Gastrocnemius medialis (tissue), 4 donors: ENCODE results near the gene SMIM9.

ENCODE experiments used
- POLR2A ChIP-seq, 2 donors: fragments of 450-650 bp; IDR thresholded peaks; one replicate each; pipeline ENCODE4 v1.6.1; 2017; ENCODE audit warnings: antibody characterized with exemption in 2 of 2, mild to moderate bottlenecking in 2 of 2, moderate library complexity in 2 of 2
- TF ChIP-seq, protein P1 (sequence below), 5 experiments: fragments of 450-650 bp in 3 of 5; fragments of 200-600 bp in 2 of 5; sonication (generic) in 2 of 5; IDR thresholded peaks in 4 of 5; conservative IDR thresholded peaks in 1 of 5; 1 replicate in 4 of 5; 2 replicates in 1 of 5; pipeline ENCODE4 v1.5.1; 2016 to 2019; ENCODE audit warnings: antibody characterized with exemption in 5 of 5, mild to moderate bottlenecking in 3 of 5, moderate library complexity in 3 of 5

DNA sequence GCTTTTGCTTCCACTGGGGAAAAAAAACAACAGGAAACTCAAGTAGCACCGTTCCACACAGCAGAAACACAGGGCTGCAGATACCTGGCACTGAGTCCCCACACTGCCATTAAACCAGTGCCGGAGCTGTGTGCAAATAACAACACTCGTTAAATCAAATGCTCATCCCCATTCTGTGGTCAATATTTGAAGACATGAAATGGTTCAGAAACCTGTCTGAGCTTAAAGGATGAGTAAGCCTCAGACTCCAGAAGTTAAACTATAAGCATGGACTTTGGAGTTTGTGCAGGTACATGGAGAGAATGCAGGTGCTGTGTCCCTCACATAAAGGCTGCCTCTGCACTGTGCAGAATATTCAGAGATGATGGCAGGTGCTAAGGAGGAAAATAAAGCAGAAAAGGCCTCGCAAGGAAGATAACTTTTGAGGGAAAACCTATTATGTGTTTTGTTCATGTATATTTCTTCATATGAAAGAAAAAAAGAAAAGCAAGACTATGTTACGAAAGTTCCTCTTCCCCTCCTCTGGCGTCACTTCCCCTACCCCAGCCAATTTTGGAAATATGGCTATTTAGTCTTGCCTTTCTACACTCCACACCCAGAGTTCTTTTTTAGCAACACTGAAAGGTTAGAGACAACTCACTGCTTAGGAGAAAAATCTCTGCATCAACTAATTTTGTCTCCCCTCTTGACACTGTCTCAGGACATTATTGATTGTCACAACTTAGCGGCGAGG lies 33.8 kb downstream of the SMIM9 start:
- TF ChIP-seq, protein P1, sequence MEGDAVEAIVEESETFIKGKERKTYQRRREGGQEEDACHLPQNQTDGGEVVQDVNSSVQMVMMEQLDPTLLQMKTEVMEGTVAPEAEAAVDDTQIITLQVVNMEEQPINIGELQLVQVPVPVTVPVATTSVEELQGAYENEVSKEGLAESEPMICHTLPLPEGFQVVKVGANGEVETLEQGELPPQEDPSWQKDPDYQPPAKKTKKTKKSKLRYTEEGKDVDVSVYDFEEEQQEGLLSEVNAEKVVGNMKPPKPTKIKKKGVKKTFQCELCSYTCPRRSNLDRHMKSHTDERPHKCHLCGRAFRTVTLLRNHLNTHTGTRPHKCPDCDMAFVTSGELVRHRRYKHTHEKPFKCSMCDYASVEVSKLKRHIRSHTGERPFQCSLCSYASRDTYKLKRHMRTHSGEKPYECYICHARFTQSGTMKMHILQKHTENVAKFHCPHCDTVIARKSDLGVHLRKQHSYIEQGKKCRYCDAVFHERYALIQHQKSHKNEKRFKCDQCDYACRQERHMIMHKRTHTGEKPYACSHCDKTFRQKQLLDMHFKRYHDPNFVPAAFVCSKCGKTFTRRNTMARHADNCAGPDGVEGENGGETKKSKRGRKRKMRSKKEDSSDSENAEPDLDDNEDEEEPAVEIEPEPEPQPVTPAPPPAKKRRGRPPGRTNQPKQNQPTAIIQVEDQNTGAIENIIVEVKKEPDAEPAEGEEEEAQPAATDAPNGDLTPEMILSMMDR (IDR thresholded peaks at IDR 0.05 in 4 of 5, conservative IDR thresholded peaks at IDR 0.05 in 1 of 5): no peak
- TF ChIP-seq POLR2A (IDR thresholded peaks at IDR 0.05): no peak
